ENCODE results near the gene EIF3F. TPM values are rescaled to one million over a fixed set of nuclear protein-coding genes. Genes with fewer than 3 reads are reported as not detected.

EIF3F gene
- polyA plus RNA-seq, 1 donor, result 388 TPM

- no peak for DNase-seq (ENCODE audit: low read depth)
Measured at GRCh38 chr11:8022876-8023275, 35.7 kb downstream of the EIF3F start.

- no peak for DNase-seq (ENCODE audit: low read depth)
Measured at GRCh38 chr11:8023831-8024555, 36.9 kb downstream of the EIF3F start.

- DNase-seq (ENCODE audit: low read depth), result no peak
Measured at GRCh38 chr11:8025123-8025522, 38.0 kb downstream of the EIF3F start.

GRCh38 chr11:8025816-8026215 lies 38.7 kb downstream of the EIF3F start:
- no peak for DNase-seq (ENCODE audit: low read depth)

- DNase-seq (ENCODE audit: low read depth), result no peak
Measured at GRCh38 chr11:8026982-8027381, 39.8 kb downstream of the EIF3F start.

- DNase-seq (ENCODE audit: low read depth), result no peak
Measured at GRCh38 chr11:8028766-8029165, 41.6 kb downstream of the EIF3F start.

- no peak for DNase-seq (ENCODE audit: low read depth)
Measured at GRCh38 chr11:8030526-8031247, 43.5 kb downstream of the EIF3F start.

GRCh38 chr11:8031248-8032115 lies 44.3 kb downstream of the EIF3F start:
- no peak for DNase-seq (ENCODE audit: low read depth)

GRCh38 chr11:8032122-8032521 lies 45.0 kb downstream of the EIF3F start:
- no peak for DNase-seq (ENCODE audit: low read depth)

GRCh38 chr11:8032576-8033304 lies 45.6 kb downstream of the EIF3F start:
- no peak for DNase-seq (ENCODE audit: low read depth)

GRCh38 chr11:8033305-8034105 lies 46.4 kb downstream of the EIF3F start:
- DNase-seq (ENCODE audit: low read depth), result peak; percentile 69

- DNase-seq (ENCODE audit: low read depth), result no peak
Measured at GRCh38 chr11:8034106-8034585, 47.0 kb downstream of the EIF3F start.

- no peak for DNase-seq (ENCODE audit: low read depth)
Measured at GRCh38 chr11:8034604-8035190, 47.6 kb downstream of the EIF3F start.

- DNase-seq (ENCODE audit: low read depth), result no peak
Measured at GRCh38 chr11:8035200-8035855, 48.2 kb downstream of the EIF3F start.

GRCh38 chr11:8036002-8036802 lies 49.1 kb downstream of the EIF3F start:
- no peak for DNase-seq (ENCODE audit: low read depth)

GRCh38 chr11:8036986-8037385 lies 49.8 kb downstream of the EIF3F start:
- no peak for DNase-seq (ENCODE audit: low read depth)

GRCh38 chr11:8038393-8038792 lies 51.3 kb downstream of the EIF3F start:
- DNase-seq (ENCODE audit: low read depth), result no peak

GRCh38 chr11:8038811-8039529 lies 51.8 kb downstream of the EIF3F start:
- DNase-seq (ENCODE audit: low read depth), result no peak
